ENCODE measurements around the gene SFTA2. TPM values are rescaled to one million over a fixed set of nuclear protein-coding genes. Genes with fewer than 3 reads are reported as not detected.

Gene SFTA2
- total and polyA plus RNA-seq, 9 of the 15 experiments (the other 6 are each of a cell fraction or from before 2014, with no cell fraction given) = not detected

DNA sequence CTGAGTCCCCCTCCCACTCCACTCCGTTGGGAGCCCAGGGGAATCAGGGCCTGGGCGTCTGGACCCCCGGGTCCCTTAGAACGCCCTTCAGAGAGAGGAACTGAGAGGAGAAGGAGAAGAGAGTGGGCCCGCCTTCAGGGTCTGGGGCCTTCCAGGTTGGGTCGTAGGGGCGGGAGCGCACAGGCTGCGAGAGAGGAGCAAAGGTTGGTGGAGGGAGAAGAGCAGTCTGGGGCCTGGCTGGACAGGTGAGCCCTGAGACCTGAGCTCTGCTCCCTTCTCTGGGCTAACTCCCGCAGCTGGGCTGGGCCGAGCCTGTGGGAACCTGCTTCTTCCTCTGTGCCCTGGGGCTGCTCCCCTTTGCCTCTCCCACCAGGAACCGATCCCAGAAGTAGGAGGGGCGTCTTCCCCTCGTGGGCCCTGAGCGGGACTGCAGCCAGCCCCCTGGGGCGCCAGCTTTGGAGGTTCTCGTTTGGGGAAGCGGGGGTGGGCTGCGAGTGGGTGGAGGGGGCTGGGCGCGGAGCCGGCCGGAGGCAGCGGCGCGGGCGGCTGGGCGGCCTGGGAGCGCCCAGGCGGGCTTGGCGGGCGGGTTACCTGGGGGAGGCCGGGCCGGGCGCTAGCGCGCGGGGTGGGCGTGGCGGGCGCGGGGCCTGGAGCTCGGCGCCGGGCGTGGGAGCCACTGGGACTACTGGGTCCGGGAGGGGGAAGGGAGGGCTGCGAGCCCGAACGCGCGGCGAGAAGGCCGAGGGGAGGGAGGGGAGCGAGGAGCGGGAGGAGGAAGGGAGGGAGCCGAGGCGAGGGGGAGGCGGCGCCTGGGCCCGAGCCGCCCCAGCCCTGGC lies 48.1 kb downstream of the SFTA2 start, which contains the start of gene DDR1 (continued):
- TF ChIP-seq PCBP1 (IDR thresholded peaks at IDR 0.05; ENCODE audit: low read depth, low read length, poor library complexity, severe bottlenecking) = no peak
- no peak for TF ChIP-seq ZNF717 (CRISPR knock-in tag; IDR thresholded peaks at IDR 0.05)
- no peak for TF ChIP-seq CTBP1 (IDR thresholded peaks at IDR 0.05; ENCODE audit: borderline replicate concordance)
- TF ChIP-seq LARP7 (IDR thresholded peaks at IDR 0.05) = no peak
- no peak for TF ChIP-seq SIRT6 (IDR thresholded peaks at IDR 0.05; ENCODE audit: low read depth, low read length)
- TF ChIP-seq EP400 (IDR thresholded peaks at IDR 0.05) = no peak
- no peak for TF ChIP-seq SREBF2 (CRISPR knock-in tag; IDR thresholded peaks at IDR 0.05)
- TF ChIP-seq, protein P1, sequence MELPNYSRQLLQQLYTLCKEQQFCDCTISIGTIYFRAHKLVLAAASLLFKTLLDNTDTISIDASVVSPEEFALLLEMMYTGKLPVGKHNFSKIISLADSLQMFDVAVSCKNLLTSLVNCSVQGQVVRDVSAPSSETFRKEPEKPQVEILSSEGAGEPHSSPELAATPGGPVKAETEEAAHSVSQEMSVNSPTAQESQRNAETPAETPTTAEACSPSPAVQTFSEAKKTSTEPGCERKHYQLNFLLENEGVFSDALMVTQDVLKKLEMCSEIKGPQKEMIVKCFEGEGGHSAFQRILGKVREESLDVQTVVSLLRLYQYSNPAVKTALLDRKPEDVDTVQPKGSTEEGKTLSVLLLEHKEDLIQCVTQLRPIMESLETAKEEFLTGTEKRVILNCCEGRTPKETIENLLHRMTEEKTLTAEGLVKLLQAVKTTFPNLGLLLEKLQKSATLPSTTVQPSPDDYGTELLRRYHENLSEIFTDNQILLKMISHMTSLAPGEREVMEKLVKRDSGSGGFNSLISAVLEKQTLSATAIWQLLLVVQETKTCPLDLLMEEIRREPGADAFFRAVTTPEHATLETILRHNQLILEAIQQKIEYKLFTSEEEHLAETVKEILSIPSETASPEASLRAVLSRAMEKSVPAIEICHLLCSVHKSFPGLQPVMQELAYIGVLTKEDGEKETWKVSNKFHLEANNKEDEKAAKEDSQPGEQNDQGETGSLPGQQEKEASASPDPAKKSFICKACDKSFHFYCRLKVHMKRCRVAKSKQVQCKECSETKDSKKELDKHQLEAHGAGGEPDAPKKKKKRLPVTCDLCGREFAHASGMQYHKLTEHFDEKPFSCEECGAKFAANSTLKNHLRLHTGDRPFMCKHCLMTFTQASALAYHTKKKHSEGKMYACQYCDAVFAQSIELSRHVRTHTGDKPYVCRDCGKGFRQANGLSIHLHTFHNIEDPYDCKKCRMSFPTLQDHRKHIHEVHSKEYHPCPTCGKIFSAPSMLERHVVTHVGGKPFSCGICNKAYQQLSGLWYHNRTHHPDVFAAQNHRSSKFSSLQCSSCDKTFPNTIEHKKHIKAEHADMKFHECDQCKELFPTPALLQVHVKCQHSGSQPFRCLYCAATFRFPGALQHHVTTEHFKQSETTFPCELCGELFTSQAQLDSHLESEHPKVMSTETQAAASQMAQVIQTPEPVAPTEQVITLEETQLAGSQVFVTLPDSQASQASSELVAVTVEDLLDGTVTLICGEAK (IDR thresholded peaks at IDR 0.05) = no peak
- TF ChIP-seq, protein P1 (CRISPR knock-in tag; IDR thresholded peaks at IDR 0.05) = no peak
- no peak for TF ChIP-seq TEAD1 (CRISPR knock-in tag; IDR thresholded peaks at IDR 0.05)
- TF ChIP-seq ASH1L (IDR thresholded peaks at IDR 0.05; ENCODE audit: borderline replicate concordance, low read depth, partially characterized antibody) = no peak
- TF ChIP-seq HDAC1 (IDR thresholded peaks at IDR 0.05) = no peak
- TF ChIP-seq, protein P2, sequence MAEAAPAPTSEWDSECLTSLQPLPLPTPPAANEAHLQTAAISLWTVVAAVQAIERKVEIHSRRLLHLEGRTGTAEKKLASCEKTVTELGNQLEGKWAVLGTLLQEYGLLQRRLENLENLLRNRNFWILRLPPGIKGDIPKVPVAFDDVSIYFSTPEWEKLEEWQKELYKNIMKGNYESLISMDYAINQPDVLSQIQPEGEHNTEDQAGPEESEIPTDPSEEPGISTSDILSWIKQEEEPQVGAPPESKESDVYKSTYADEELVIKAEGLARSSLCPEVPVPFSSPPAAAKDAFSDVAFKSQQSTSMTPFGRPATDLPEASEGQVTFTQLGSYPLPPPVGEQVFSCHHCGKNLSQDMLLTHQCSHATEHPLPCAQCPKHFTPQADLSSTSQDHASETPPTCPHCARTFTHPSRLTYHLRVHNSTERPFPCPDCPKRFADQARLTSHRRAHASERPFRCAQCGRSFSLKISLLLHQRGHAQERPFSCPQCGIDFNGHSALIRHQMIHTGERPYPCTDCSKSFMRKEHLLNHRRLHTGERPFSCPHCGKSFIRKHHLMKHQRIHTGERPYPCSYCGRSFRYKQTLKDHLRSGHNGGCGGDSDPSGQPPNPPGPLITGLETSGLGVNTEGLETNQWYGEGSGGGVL (CRISPR knock-in tag; IDR thresholded peaks at IDR 0.05) = no peak
- no peak for TF ChIP-seq ZNF347 (CRISPR knock-in tag; IDR thresholded peaks at IDR 0.05; ENCODE audit: low read depth)
- TF ChIP-seq, protein P3, sequence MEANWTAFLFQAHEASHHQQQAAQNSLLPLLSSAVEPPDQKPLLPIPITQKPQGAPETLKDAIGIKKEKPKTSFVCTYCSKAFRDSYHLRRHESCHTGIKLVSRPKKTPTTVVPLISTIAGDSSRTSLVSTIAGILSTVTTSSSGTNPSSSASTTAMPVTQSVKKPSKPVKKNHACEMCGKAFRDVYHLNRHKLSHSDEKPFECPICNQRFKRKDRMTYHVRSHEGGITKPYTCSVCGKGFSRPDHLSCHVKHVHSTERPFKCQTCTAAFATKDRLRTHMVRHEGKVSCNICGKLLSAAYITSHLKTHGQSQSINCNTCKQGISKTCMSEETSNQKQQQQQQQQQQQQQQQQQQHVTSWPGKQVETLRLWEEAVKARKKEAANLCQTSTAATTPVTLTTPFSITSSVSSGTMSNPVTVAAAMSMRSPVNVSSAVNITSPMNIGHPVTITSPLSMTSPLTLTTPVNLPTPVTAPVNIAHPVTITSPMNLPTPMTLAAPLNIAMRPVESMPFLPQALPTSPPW (CRISPR knock-in tag; IDR thresholded peaks at IDR 0.05) = peak; percentile 86
- TF ChIP-seq ZBTB7A (IDR thresholded peaks at IDR 0.05; ENCODE audit: borderline replicate concordance, control insufficient read depth, low read depth, low read length) = peak; percentile 56

Measured in K562 (cell line).